ENCODE measurements around the gene NUP210L.

DNA sequence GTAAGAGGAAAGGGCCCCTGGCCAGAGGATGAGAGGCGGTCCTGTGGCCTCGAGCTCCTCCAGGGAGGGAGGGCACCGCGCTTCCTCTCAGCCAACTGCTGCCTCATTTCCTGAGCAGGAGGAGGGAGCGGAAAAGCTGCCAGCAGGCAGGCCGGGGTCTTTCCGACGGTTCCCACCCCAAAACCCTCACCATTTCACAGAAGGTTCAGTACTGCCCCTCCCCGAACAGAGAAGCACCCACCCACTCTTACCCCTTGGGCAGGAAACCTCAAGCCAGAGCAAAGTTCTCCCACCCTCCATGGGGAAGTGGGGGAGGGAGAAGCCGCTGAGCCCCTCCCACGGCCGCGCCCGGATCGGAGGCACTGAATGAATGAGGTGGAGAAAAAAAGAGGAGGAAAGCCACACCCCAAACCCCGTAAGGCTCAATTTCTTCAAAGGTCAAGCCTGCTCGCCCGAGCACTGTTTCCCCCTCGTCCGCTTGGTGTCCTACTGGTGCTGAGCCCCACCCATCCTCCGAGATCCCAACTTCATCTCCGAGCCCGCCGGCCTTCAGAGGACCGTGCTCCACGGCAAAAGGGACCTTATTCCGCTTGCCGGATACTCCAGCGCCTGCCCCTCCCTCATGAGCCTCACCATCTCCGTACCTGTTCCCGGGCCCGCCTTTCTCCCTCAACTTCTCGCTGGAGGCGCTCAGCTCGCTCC lies 27.6 kb upstream of the NUP210L start:
- TF ChIP-seq, protein P1, sequence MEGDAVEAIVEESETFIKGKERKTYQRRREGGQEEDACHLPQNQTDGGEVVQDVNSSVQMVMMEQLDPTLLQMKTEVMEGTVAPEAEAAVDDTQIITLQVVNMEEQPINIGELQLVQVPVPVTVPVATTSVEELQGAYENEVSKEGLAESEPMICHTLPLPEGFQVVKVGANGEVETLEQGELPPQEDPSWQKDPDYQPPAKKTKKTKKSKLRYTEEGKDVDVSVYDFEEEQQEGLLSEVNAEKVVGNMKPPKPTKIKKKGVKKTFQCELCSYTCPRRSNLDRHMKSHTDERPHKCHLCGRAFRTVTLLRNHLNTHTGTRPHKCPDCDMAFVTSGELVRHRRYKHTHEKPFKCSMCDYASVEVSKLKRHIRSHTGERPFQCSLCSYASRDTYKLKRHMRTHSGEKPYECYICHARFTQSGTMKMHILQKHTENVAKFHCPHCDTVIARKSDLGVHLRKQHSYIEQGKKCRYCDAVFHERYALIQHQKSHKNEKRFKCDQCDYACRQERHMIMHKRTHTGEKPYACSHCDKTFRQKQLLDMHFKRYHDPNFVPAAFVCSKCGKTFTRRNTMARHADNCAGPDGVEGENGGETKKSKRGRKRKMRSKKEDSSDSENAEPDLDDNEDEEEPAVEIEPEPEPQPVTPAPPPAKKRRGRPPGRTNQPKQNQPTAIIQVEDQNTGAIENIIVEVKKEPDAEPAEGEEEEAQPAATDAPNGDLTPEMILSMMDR (IDR thresholded peaks at IDR 0.05) = no peak
- peak in 1 of 2 donors; percentile 27 for TF ChIP-seq POLR2A (IDR thresholded peaks at IDR 0.05)
